Peyer's patch (tissue), 4 donors: Measurements from ENCODE around the gene TEX101. TPM values are rescaled to one million over a fixed set of nuclear protein-coding genes. Genes with fewer than 3 reads are reported as not detected.
"Not testable (repeated sequence)": the region's sequence is repeated elsewhere in the genome, so short reads cannot be mapped to it uniquely, and the experiment has no call there.

Experiments used
- DNase-seq, 3 donors: peaks; one replicate each; pipeline ENCODE4 v3.0.0-alpha.2; 2017 to 2019
- H3K27ac ChIP-seq, 4 donors: fragments of 200-600 bp; sonication (generic); one replicate each; pipeline ENCODE4 v1.5.1; 2016 to 2019
- H3K27me3 ChIP-seq, 2 donors: fragments of 200-600 bp; sonication (generic); one replicate each; pipeline ENCODE4 v1.5.1; 2019
- H3K36me3 ChIP-seq, 3 donors: fragments of 200-600 bp; sonication (generic); one replicate each; pipeline ENCODE4 v1.5.1; 2016 to 2019
- H3K4me1 ChIP-seq, 4 donors: fragments of 200-600 bp; sonication (generic); one replicate each; pipeline ENCODE4 v1.5.1; 2016 to 2019
- H3K4me3 ChIP-seq, 4 donors: fragments of 200-600 bp; sonication (generic); 1 replicate in 3 of 4; 2 replicates in 1 of 4; pipeline ENCODE4 v1.5.1; 2016 to 2019; ENCODE audit warnings: mild to moderate bottlenecking in 1 of 4
- H3K9me3 ChIP-seq, 4 donors: fragments of 200-600 bp; sonication (generic); one replicate each; pipeline ENCODE4 v1.5.1; 2016 to 2019; ENCODE audit warnings: mild to moderate bottlenecking in 1 of 4
- POLR2A ChIP-seq, 2 donors: fragments of 450-650 bp; IDR thresholded peaks; one replicate each; pipeline ENCODE4 v1.5.1; 2017; ENCODE audit warnings: antibody characterized with exemption in 2 of 2, mild to moderate bottlenecking in 2 of 2, moderate library complexity in 2 of 2
- total RNA-seq, 4 donors: library from RNA; depleted of rRNA; stranded (reverse); fragments of >200 nt; gene quantifications; one replicate each; pipeline ENCODE4 v1.1.0, GENCODE V29; 2016
- TF ChIP-seq, protein P1 (sequence below), 6 experiments: fragments of 450-650 bp in 4 of 6; fragments of 200-600 bp in 2 of 6; sonication (generic) in 1 of 6; IDR thresholded peaks; one replicate each; pipeline ENCODE4 v1.5.1; 2017 to 2019; ENCODE audit warnings: antibody characterized with exemption in 6 of 6, mild to moderate bottlenecking in 3 of 6, moderate library complexity in 1 of 6

Gene TEX101
- total RNA-seq, 4 donors from 2014 or later = not detected

DNA sequence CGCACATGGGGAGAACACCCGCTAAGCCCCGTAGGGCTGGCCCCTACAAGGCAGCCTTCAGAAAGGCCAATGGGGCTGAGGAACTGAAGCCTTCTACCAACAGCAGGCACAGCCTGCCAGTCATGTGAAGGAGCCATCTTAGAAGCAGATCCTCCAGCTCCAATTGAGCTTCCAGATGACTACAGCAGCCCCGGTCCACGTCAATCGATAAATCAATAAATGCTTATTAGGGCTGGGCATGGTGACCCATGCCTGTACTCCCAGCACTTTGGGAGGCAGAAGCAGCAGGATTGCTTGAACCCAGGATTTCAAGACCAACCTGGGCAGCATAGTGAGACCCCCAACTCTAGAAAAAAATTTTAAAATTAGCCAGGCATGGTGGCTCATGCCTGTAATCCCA lies 23.0 kb downstream of the TEX101 start:
- DNase-seq = no peak
- no peak overlapping the region for H3K4me3 ChIP-seq
- H3K4me1 ChIP-seq = peaks cover 0 to 17% (median 9%) of the 10 kb centered on the region in 4 donors
- no peaks in the 10 kb centered on the region for H3K9me3 ChIP-seq
- H3K36me3 ChIP-seq = no peaks in the 10 kb centered on the region
- TF ChIP-seq, protein P1, sequence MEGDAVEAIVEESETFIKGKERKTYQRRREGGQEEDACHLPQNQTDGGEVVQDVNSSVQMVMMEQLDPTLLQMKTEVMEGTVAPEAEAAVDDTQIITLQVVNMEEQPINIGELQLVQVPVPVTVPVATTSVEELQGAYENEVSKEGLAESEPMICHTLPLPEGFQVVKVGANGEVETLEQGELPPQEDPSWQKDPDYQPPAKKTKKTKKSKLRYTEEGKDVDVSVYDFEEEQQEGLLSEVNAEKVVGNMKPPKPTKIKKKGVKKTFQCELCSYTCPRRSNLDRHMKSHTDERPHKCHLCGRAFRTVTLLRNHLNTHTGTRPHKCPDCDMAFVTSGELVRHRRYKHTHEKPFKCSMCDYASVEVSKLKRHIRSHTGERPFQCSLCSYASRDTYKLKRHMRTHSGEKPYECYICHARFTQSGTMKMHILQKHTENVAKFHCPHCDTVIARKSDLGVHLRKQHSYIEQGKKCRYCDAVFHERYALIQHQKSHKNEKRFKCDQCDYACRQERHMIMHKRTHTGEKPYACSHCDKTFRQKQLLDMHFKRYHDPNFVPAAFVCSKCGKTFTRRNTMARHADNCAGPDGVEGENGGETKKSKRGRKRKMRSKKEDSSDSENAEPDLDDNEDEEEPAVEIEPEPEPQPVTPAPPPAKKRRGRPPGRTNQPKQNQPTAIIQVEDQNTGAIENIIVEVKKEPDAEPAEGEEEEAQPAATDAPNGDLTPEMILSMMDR (IDR thresholded peaks at IDR 0.05) = no peak
- TF ChIP-seq POLR2A (IDR thresholded peaks at IDR 0.05) = no peak
- H3K27me3 ChIP-seq = no peaks in the 10 kb centered on the region
- H3K27ac ChIP-seq = no peak overlapping the region

DNA sequence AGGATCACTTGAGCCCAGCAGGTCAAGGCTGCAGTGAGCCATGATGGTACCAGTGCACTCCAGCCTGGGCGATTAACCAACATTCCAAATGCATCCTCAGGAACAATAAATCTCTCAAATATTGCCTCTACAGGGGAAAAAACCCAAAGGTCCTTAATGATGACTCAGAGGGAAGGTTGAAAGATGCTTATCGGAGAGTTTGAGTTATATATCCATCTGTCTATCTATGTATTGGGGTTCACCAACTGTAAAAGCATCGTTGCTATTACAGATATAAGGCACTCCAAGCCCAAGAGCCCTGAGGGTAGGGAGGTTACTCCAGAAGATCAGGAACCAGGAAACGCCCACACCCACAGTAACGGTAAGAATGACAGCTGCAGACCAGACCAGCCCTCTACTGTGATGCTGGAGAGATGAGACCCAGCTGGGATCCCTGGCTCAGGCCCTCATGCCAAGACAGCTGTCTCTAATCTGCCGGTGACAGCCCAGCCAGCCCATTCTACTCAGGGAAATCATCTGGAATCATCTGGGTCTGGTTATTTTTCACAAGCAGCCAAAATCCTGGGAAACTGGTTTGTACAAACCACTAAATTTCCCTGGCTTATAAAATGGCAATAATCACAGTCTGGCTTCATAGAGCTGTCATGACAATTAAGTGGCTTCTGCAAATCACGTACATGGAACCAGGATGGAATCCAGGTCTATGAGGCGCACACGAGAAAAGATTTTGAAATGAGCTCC lies 23.8 kb downstream of the TEX101 start:
- Histone ChIP-seq H3K4me1 (peaks cover 0 to 17% (median 9%) of the 10 kb centered on the region in 4 donors), H3K27me3 (no peaks in the 10 kb centered on the region), H3K36me3 (no peaks in the 10 kb centered on the region), H3K9me3 (no peaks in the 10 kb centered on the region), H3K4me3 (no peak overlapping the region), H3K27ac (peak overlapping the region in 3 of 4 donors; percentile 5 to 44 (median 6))
- TF ChIP-seq, protein P1 (IDR thresholded peaks at IDR 0.05) = no peak
- no peak for TF ChIP-seq POLR2A (IDR thresholded peaks at IDR 0.05)
- peak; percentile 20 to 54 (median 51) for DNase-seq

- H3K27ac ChIP-seq = peak overlapping the region in 3 of 4 donors; percentile 5 to 44 (median 6)
- no peaks in the 10 kb centered on the region for H3K9me3 ChIP-seq
- peaks cover 0 to 17% (median 9%) of the 10 kb centered on the region in 4 donors for H3K4me1 ChIP-seq
- no peaks in the 10 kb centered on the region for H3K36me3 ChIP-seq
- peak in 2 of 3 donors; percentile 26 to 50 for DNase-seq
- TF ChIP-seq POLR2A (IDR thresholded peaks at IDR 0.05) = no peak
- TF ChIP-seq, protein P1 (IDR thresholded peaks at IDR 0.05) = no peak
- H3K4me3 ChIP-seq = no peak overlapping the region
- no peaks in the 10 kb centered on the region for H3K27me3 ChIP-seq
Measured at GRCh38 chr19:43439032-43439708, 24.5 kb downstream of the TEX101 start.

DNA sequence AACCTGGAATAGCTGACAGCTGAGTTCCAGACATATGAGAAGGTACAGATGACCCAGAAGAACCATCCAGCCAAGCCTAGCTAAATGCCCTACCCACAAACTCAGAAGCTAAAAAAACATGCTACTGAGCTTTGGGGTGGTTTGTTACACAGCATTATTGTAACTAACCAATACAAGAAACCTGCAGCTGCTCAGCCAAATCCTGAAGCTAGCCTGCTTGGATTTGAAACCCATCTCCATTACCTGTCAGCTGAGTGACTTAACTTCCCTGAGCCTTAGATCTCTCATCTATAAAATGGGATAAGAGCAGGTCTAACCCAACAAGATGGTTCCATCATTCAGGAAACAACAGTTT lies 25.0 kb downstream of the TEX101 start:
- H3K4me3 ChIP-seq = no peak overlapping the region
- H3K9me3 ChIP-seq = no peaks in the 10 kb centered on the region
- H3K27me3 ChIP-seq = no peaks in the 10 kb centered on the region
- TF ChIP-seq, protein P1 (IDR thresholded peaks at IDR 0.05) = no peak
- no peak for TF ChIP-seq POLR2A (IDR thresholded peaks at IDR 0.05)
- no peak for DNase-seq
- no peak overlapping the region for H3K27ac ChIP-seq
- no peaks in the 10 kb centered on the region for H3K36me3 ChIP-seq
- H3K4me1 ChIP-seq = peaks cover 0 to 17% (median 9%) of the 10 kb centered on the region in 4 donors

DNA sequence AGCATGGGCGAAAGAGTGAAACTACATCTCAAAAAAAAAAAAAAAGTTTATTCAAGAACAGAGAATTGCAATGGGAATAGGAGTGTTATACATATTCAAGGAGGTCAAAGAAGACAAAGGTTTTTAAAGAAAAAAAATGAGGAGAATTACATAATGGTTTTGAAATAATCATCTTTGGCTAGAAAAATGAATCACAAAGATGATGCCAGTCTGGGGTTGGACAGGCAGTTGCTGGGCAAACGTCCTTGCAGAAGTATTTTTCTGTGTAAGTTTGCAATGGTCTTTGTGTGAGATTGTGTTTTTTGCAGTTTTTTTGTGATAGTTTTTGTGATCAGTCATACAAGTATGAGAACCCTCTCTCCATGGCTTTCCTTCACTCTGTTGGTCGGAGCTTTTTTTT lies 27.0 kb downstream of the TEX101 start:
- Histone ChIP-seq H3K9me3 (no peaks in the 10 kb centered on the region), H3K36me3 (no peaks in the 10 kb centered on the region), H3K4me3 (no peak overlapping the region), H3K4me1 (peaks cover 0 to 17% (median 9%) of the 10 kb centered on the region in 4 donors), H3K27me3 (no peaks in the 10 kb centered on the region), H3K27ac (no peak overlapping the region)
- DNase-seq = no peak
- no peak for TF ChIP-seq POLR2A (IDR thresholded peaks at IDR 0.05)

GRCh38 chr19:43444091-43444490 lies 29.4 kb downstream of the TEX101 start:
- DNase-seq, H3K9me3 ChIP-seq, H3K27me3 ChIP-seq, H3K4me1 ChIP-seq, H3K4me3 ChIP-seq, H3K36me3 ChIP-seq, H3K27ac ChIP-seq: not testable (repeated sequence)
